ENCODE measurements around the gene APCDD1L.

GRCh38 chr20:58464838-58465237 lies 50.4 kb downstream of the APCDD1L start:
- TF ChIP-seq CTCF (IDR thresholded peaks at IDR 0.05; ENCODE audit: control extremely low read depth in 1 of 3, insufficient read depth in 1 of 3, low read depth in 1 of 3, low read length in 3 of 3), result no peak
- no peak for TF ChIP-seq MAX (IDR thresholded peaks at IDR 0.05)
- TF ChIP-seq CREB1 (IDR thresholded peaks at IDR 0.05), result no peak
- TF ChIP-seq CBX5 (IDR thresholded peaks at IDR 0.05; ENCODE audit: low read depth, low read length), result no peak
- no peak for TF ChIP-seq JUND (IDR thresholded peaks at IDR 0.05; ENCODE audit: low read length)
- TF ChIP-seq MAFK (IDR thresholded peaks at IDR 0.05; ENCODE audit: low read depth, low read length), result no peak
